BLaER1 treated with 17β-estradiol and CSF1 and Interleukin-3, amounts not matched to agents 10 nM and 100 nM (cell line): ENCODE measurements around the gene POLR3K.

Experiments
- H3K27ac ChIP-seq, 11 experiments: shearing (Covaris generic); formaldehyde crosslinking; 2 replicates each; pipeline ENCODE4 v1.8.1; 2022
- H3K27me3 ChIP-seq, 11 experiments: shearing (Covaris generic); formaldehyde crosslinking; 2 replicates each; pipeline ENCODE4 v1.8.1; 2022
- H3K36me3 ChIP-seq, 11 experiments: shearing (Covaris generic); formaldehyde crosslinking; 2 replicates each; pipeline ENCODE4 v1.8.1; 2022
- H3K4me1 ChIP-seq, 10 experiments: shearing (Covaris generic); formaldehyde crosslinking; 2 replicates each; pipeline ENCODE4 v1.8.1; 2022
- H3K4me2 ChIP-seq, 11 experiments: shearing (Covaris generic); formaldehyde crosslinking; 2 replicates each; pipeline ENCODE4 v1.8.1; 2022
- H3K4me3 ChIP-seq, 10 experiments: shearing (Covaris generic); formaldehyde crosslinking; 2 replicates each; pipeline ENCODE4 v1.8.1; 2022
- H3K9ac ChIP-seq, 11 experiments: shearing (Covaris generic); formaldehyde crosslinking; 2 replicates each; pipeline ENCODE4 v1.8.1; 2022
- H3K9me3 ChIP-seq, 11 experiments: shearing (Covaris generic); formaldehyde crosslinking; replicated peaks in 1 of 11; 2 replicates each; pipeline ENCODE4 v1.8.1; 2022
- H4K20me1 ChIP-seq, 11 experiments: shearing (Covaris generic); formaldehyde crosslinking; 2 replicates each; pipeline ENCODE4 v1.8.1; 2022
- Cebpa-rat ChIP-seq, 11 experiments: shearing (Covaris generic); IDR thresholded peaks; 2 replicates each; pipeline ENCODE4 v1.8.1; 2022

Gene POLR3K

DNA sequence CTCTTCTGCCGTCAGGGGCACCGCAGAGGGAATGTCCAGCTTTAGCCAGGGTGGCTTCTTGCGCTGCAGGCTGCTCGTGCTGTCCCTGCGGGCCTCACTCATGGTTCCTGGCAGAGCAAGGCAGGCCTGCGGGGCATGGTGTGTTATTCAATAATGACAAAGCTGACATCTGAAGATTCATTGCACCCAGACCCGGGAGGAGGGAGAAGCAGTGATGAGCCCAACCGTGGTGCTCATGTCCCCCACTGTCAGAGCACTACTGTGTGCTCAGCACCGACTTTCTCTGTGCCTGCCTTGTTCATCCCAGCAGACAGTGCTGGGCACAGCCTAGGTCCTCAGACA, 11.5 kb upstream of the POLR3K start:
- Histone ChIP-seq H3K4me2 (no peak overlapping the region; a peak in 1 of 22 replicates), H4K20me1 (peaks cover 0 to 73% (median 9%) of the 10 kb centered on the region in 11 experiments; a peak in 11 of 22 replicates), H3K36me3 (peaks cover 0 to 44% (median 2%) of the 10 kb centered on the region in 11 experiments; a peak in 10 of 22 replicates), H3K9ac (0 out of 22 replicates have a peak overlapping the region, but pooled peaks of 3 of the 11 experiments have one; percentile 4 to 19 (median 9)), H3K4me3 (no peak overlapping the region), H3K9me3 (no peaks in the 10 kb centered on the region), H3K27ac (no peak overlapping the region), H3K27me3 (peaks cover 0 to 10% (median 7%) of the 10 kb centered on the region in 11 experiments; a peak in 17 of 22 replicates), H3K4me1 (peaks cover 16 to 49% (median 38%) of the 10 kb centered on the region in 10 experiments; a peak in 19 of 20 replicates)
- TF ChIP-seq Cebpa-rat (IDR thresholded peaks at IDR 0.05), result no peak

DNA sequence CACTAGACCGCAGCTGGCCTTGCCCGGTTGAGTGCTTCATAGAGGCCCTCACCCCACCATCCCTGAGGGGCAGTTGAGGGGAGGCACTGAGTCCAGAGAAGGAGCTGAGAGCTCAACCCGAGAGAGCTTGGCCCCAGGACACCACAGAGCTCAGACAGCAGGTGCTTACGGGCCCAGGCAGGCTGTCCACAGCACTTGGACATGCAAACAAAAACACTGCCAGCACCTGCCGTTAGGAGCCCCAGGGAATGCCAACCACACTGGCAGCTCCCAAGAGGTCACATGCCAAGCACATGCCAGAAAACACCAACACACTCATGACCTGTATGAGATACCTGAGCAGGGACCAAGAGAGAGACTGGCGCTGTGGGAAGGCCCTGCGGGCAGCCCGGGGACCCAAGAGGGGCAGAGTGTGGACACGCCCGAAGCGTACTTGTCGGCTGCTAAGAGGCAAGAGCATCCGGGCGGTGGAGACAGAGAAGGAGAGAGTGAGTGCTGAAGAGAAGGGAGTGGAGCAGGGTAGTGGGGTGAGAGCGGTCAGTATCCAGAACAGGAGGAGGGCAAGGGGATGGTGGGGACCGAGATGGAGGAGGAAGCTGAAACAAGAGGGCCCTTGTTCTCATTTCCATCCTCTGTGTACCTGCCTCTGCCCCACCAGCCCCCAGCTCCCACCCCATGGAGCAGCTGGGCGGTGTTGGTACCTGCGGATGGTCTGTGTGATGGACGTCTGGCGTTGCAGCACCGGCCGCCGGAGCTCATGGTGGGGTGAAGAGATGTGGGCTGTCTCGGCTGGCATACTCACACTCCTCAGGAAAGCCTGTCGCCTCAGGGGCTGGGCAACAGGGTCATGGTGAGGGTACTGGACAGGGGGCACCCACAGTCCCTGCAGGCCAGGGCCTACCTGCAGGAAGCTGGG, 10.8 kb upstream of the POLR3K start:
- H3K27ac ChIP-seq, result no peak overlapping the region
- peak overlapping the region in 6 of 11 experiments; percentile 13 to 45 (median 42); a peak in 10 of 22 replicates for H3K4me2 ChIP-seq
- H4K20me1 ChIP-seq, result peaks cover 0 to 70% (median 9%) of the 10 kb centered on the region in 11 experiments; a peak in 8 of 22 replicates
- H3K4me3 ChIP-seq, result no peak overlapping the region
- H3K9me3 ChIP-seq, result no peaks in the 10 kb centered on the region
- peak overlapping the region in 6 of 11 experiments; percentile 4 to 53 (median 29); a peak in 6 of 22 replicates for H3K9ac ChIP-seq
- TF ChIP-seq Cebpa-rat (IDR thresholded peaks at IDR 0.05), result no peak
- H3K27me3 ChIP-seq, result peaks cover 0 to 7% (median 1%) of the 10 kb centered on the region in 11 experiments; a peak in 4 of 22 replicates
- peaks cover 16 to 42% (median 32%) of the 10 kb centered on the region in 10 experiments; a peak in 19 of 20 replicates for H3K4me1 ChIP-seq
- H3K36me3 ChIP-seq, result peaks cover 0 to 50% (median 8%) of the 10 kb centered on the region in 11 experiments; a peak in 15 of 22 replicates

DNA sequence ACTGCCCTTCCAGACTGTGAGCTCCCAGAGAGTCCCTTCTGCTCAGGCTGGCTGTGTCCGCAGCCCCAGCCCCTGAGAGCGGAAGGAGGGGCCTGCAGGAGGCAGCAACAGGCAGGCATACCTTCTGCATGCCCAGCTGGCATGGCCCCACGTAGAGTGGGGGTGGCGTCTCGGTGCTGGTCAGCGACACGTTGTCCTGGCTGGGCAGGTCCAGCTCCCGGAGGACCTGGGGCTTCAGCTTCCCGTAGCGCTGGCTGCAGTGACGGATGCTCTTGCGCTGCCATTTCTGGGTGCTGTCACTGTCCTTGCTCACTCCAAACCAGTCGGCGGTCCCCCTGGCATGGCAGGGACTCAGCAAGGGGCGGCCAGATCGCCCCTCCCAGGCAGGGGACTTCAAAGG, 10.1 kb upstream of the POLR3K start:
- Histone ChIP-seq H3K27ac (no peak overlapping the region), H3K27me3 (no peaks in the 10 kb centered on the region), H3K4me3 (no peak overlapping the region), H3K9me3 (no peaks in the 10 kb centered on the region), H4K20me1 (peaks cover 0 to 70% (median 9%) of the 10 kb centered on the region in 11 experiments; a peak in 8 of 22 replicates), H3K4me1 (peaks cover 9 to 34% (median 25%) of the 10 kb centered on the region in 10 experiments; a peak in 19 of 20 replicates), H3K4me2 (peak overlapping the region in 5 of 11 experiments; percentile 13 to 45 (median 43); a peak in 7 of 22 replicates), H3K9ac (peak overlapping the region in 7 of 11 experiments; percentile 4 to 53 (median 28); a peak in 6 of 22 replicates), H3K36me3 (peaks cover 5 to 58% (median 16%) of the 10 kb centered on the region in 11 experiments)
- TF ChIP-seq Cebpa-rat (IDR thresholded peaks at IDR 0.05), result no peak

DNA sequence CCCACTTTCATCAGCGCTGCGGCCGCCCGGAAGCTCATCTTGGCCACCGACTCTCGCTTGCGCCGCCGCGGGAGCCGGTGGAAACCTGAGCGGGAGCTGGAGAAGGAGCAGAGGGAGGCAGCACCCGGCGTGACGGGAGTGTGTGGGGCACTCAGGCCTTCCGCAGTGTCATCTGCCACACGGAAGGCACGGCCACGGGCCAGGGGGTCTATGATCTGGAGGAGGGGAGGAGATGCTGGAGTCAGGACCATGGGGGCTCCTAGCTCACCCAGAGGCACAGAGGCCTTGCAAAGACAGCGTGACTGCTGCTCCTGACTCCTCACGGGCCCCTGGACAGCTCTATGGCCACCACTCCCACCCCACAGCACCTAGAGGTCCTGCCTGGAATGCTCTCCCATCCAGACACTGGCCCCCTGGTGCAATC, 9.6 kb upstream of the POLR3K start:
- TF ChIP-seq Cebpa-rat (IDR thresholded peaks at IDR 0.05), result no peak
- H3K4me1 ChIP-seq, result peaks cover 9 to 32% (median 20%) of the 10 kb centered on the region in 10 experiments; a peak in 19 of 20 replicates
- no peak overlapping the region for H3K27ac ChIP-seq
- H3K27me3 ChIP-seq, result no peaks in the 10 kb centered on the region
- H3K4me3 ChIP-seq, result no peak overlapping the region
- H3K36me3 ChIP-seq, result peaks cover 10 to 63% (median 21%) of the 10 kb centered on the region in 11 experiments
- peak overlapping the region in 2 of 11 experiments; percentile 13 to 44; a peak in 2 of 22 replicates for H3K9ac ChIP-seq
- no peaks in the 10 kb centered on the region for H3K9me3 ChIP-seq
- H3K4me2 ChIP-seq, result no peak overlapping the region
- H4K20me1 ChIP-seq, result peaks cover 0 to 70% (median 9%) of the 10 kb centered on the region in 11 experiments; a peak in 8 of 22 replicates

DNA sequence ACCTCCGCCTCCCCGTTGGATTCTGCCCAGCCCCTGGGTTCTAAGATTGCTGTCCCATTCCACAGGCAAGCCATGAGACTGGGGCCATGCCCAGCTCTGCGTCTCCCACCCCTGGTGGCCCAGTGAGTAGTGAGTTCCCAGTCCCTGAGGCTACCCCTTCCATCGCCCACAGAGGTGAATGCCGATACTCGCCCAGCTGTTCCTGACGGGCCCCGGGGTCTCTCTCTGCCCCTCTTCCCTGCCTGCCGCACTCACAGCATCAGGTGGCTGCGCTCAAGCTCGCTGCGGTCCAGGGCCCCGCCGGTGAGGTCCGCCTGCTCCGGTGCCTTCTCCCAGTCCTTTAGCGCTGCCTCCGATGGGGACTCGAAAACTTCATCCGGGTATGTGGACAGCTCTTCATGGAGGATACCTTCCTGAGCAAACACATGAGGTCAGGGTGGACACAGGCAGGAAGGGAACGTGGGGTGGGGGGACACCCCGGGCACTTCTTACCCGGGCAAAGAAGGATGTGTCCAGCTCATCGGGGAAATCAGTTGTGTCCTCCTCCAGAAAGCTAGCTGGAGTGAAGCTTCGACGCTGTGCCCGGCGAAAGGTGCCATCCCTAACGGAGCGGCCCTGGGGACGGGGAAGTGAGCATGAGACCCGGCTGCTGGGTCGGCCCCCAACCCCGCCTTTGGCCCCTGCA, 9.0 kb upstream of the POLR3K start:
- H3K27ac ChIP-seq, result no peak overlapping the region

DNA sequence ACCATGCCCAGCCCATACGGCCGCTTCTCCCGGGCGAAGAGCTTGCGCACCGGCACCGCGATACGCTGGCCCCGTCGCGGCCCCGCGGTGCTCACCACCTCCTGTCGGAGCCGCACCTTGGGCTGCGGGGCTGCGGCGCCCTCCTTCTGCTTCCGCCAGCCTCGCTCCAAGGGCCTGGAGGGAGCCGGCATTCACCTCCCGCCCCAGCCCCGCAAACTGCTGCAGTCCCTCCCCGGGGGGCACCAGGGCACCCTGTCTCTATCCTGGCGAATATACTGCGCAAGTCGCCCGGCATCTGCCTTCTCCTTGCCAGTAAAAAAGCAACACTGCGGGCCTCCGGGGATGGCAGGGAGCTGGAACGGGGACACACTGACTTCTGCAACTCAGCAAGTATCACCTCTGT, 8.5 kb upstream of the POLR3K start:
- H3K9me3 ChIP-seq, result no peaks in the 10 kb centered on the region
- no peak for TF ChIP-seq Cebpa-rat (IDR thresholded peaks at IDR 0.05)
- H3K4me3 ChIP-seq, result no peak overlapping the region
- H3K9ac ChIP-seq, result no peak overlapping the region
- H4K20me1 ChIP-seq, result peaks cover 0 to 70% (median 9%) of the 10 kb centered on the region in 11 experiments; a peak in 10 of 22 replicates
- peaks cover 9 to 30% (median 17%) of the 10 kb centered on the region in 10 experiments; a peak in 19 of 20 replicates for H3K4me1 ChIP-seq
- no peak overlapping the region for H3K27ac ChIP-seq
- H3K4me2 ChIP-seq, result no peak overlapping the region
- no peaks in the 10 kb centered on the region for H3K27me3 ChIP-seq
- H3K36me3 ChIP-seq, result peaks cover 21 to 74% (median 32%) of the 10 kb centered on the region in 11 experiments

More for the DNA sequence above, 9.0 kb upstream of the POLR3K start:
- Histone ChIP-seq H3K9ac (no peak overlapping the region), H3K27me3 (no peaks in the 10 kb centered on the region), H3K4me1 (peaks cover 9 to 30% (median 16%) of the 10 kb centered on the region in 10 experiments; a peak in 19 of 20 replicates), H3K4me2 (no peak overlapping the region), H4K20me1 (peaks cover 0 to 70% (median 9%) of the 10 kb centered on the region in 11 experiments; a peak in 8 of 22 replicates), H3K36me3 (peaks cover 15 to 68% (median 27%) of the 10 kb centered on the region in 11 experiments), H3K4me3 (no peak overlapping the region), H3K9me3 (no peaks in the 10 kb centered on the region)
- TF ChIP-seq Cebpa-rat (IDR thresholded peaks at IDR 0.05), result no peak

DNA sequence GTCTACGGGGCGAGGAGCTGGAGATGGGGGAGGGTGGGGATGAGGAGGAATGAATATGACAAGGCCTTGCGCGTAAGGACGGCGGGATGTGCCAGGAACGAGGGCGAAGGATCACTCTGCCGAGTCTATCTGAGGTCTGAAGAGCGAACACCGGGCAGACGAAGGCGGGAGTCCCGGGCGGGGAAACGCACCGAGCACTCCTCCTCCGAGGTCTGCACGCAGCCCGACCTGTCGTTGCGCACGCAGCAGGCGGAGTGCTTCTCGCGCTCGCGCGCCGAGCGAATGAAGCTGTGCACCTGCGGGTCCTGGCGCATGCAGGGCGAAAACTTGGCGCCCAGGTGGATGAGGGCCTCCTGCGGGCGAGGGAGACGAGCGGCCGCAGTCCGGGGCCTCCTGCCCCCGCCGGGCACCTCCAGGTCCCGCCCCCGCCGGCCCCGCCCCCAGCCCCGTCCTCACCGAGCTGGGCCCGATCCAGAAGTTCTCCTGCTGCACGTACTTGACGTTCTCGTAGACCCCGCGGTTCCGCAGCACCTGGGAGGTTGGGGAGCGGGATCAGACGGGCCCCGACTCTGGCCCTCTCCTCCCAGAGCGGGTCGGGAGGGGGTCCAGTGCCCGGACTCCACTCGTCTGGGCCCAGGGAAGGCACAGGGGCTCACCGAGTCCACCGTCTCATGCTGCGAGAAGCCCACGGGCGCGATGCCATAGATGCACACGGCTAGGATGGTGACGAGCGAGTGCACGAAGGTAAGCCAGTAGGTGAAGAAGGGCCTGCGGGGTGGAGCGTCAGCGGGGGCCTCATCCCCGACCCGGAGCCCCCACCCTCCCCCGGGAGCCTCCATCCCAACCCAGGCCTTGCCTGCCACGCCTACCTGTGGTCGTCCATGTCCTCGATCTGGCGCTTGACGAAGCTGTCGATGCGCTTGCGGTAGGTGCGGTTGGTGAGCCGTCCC, 7.8 kb upstream of the POLR3K start:
- Histone ChIP-seq H3K4me2 (no peak overlapping the region), H3K9ac (no peak overlapping the region), H3K36me3 (peaks cover 27 to 81% (median 39%) of the 10 kb centered on the region in 11 experiments), H3K4me3 (no peak overlapping the region), H4K20me1 (peaks cover 0 to 70% (median 15%) of the 10 kb centered on the region in 11 experiments; a peak in 12 of 22 replicates), H3K4me1 (peaks cover 9 to 25% (median 15%) of the 10 kb centered on the region in 10 experiments; a peak in 19 of 20 replicates), H3K27ac (no peak overlapping the region), H3K27me3 (no peaks in the 10 kb centered on the region), H3K9me3 (no peaks in the 10 kb centered on the region)
- no peak for TF ChIP-seq Cebpa-rat (IDR thresholded peaks at IDR 0.05)
